GM11168 (cell line): ENCODE results near the gene FILIP1.
"Not testable (repeated sequence)": the region's sequence is repeated elsewhere in the genome, so short reads cannot be mapped to it uniquely, and the experiment has no call there.

Source experiments
- in situ Hi-C: fragments of 300-500 bp; cut with MboI; formaldehyde crosslinking; loops from one replicate; pipeline ENCODE4 v1.12.0; 2022; ENCODE audit warnings: low sequenced_read_pairs; ENCODE audit not compliant: unreplicated experiment

Gene FILIP1

GRCh38 chr6:75458895-75459294 lies 34.7 kb downstream of the FILIP1 start:
- in situ Hi-C loops: no loop called here

- in situ Hi-C loops: no loop called here
Measured at GRCh38 chr6:75450903-75451302, 42.7 kb downstream of the FILIP1 start.

- in situ Hi-C loops: no loop called here
Measured at GRCh38 chr6:75449630-75450206, 43.9 kb downstream of the FILIP1 start.

GRCh38 chr6:75446241-75446880 lies 47.2 kb downstream of the FILIP1 start:
- in situ Hi-C loops: no loop called here

GRCh38 chr6:75445738-75446137 lies 47.9 kb downstream of the FILIP1 start:
- in situ Hi-C loops: no loop called here

GRCh38 chr6:75444899-75445298 lies 48.7 kb downstream of the FILIP1 start:
- in situ Hi-C loops: no loop called here

GRCh38 chr6:75441883-75442282 lies 51.7 kb downstream of the FILIP1 start:
- in situ Hi-C loops: not testable (repeated sequence)

GRCh38 chr6:75441479-75441878 lies 52.1 kb downstream of the FILIP1 start:
- in situ Hi-C loops: not testable (repeated sequence)

- in situ Hi-C loops: no loop called here
Measured at GRCh38 chr6:75438442-75439116, 55.0 kb downstream of the FILIP1 start.

- in situ Hi-C loops: no loop called here
Measured at GRCh38 chr6:75438013-75438431, 55.6 kb downstream of the FILIP1 start.

- in situ Hi-C loops: no loop called here
Measured at GRCh38 chr6:75437421-75437891, 56.1 kb downstream of the FILIP1 start.

GRCh38 chr6:75436869-75437268 lies 56.7 kb downstream of the FILIP1 start:
- in situ Hi-C loops: no loop called here

- in situ Hi-C loops: not testable (repeated sequence)
Measured at GRCh38 chr6:75432809-75433208, 60.8 kb downstream of the FILIP1 start.

- in situ Hi-C loops: no loop called here
Measured at GRCh38 chr6:75431379-75431778, 62.2 kb downstream of the FILIP1 start.

GRCh38 chr6:75430631-75431325 lies 62.8 kb downstream of the FILIP1 start:
- in situ Hi-C loops: no loop called here

- in situ Hi-C loops: no loop called here
Measured at GRCh38 chr6:75429061-75429703, 64.4 kb downstream of the FILIP1 start.

- in situ Hi-C loops: no loop called here
Measured at GRCh38 chr6:75428204-75428603, 65.4 kb downstream of the FILIP1 start.

GRCh38 chr6:75427329-75427728 lies 66.3 kb downstream of the FILIP1 start:
- in situ Hi-C loops: no loop called here

GRCh38 chr6:75424618-75425548 lies 68.7 kb downstream of the FILIP1 start:
- in situ Hi-C loops: no loop called here
